Loucy (cell line): ENCODE measurements around the gene CD151.
A peak's percentile ranks its signal among the peaks of the same experiment; 100 is the strongest.

ENCODE experiments used
- H2AFZ ChIP-seq: fragments of 200-600 bp; sonication (generic); 2 replicates; pipeline ENCODE4 v1.6.0; 2016; ENCODE audit warnings: antibody characterized with exemption, mild to moderate bottlenecking, low read length, moderate library complexity
- H3F3A ChIP-seq: fragments of 200-600 bp; 2 replicates; pipeline ENCODE4 v1.6.0; 2016; ENCODE audit warnings: antibody characterized with exemption, low read depth, mild to moderate bottlenecking
- H3K27me3 ChIP-seq: fragments of 200-600 bp; sonication (generic); 2 replicates; pipeline ENCODE4 v1.6.1; 2014; ENCODE audit warnings: low read length, mild to moderate bottlenecking; ENCODE audit not compliant: insufficient read depth, poor library complexity, severe bottlenecking
- H3K36me3 ChIP-seq: fragments of 200-600 bp; sonication (generic); 2 replicates; pipeline ENCODE4 v1.6.1; 2016; ENCODE audit warnings: low read length; ENCODE audit not compliant: insufficient read depth
- H3K4me1 ChIP-seq: fragments of 200-600 bp; sonication (generic); 2 replicates; pipeline ENCODE4 v1.5.1; 2014; ENCODE audit warnings: low read length, mild to moderate bottlenecking; ENCODE audit not compliant: insufficient read depth, poor library complexity, severe bottlenecking
- H3K4me2 ChIP-seq: fragments of 200-600 bp; sonication (generic); 2 replicates; pipeline ENCODE4 v1.6.0; 2014; ENCODE audit warnings: antibody characterized with exemption, low read length, low read depth, mild to moderate bottlenecking; ENCODE audit not compliant: poor library complexity, severe bottlenecking
- H3K4me3 ChIP-seq: fragments of 200-600 bp; sonication (generic); 2 replicates; pipeline ENCODE4 v1.5.1; 2014; ENCODE audit warnings: low read length, mild to moderate bottlenecking, mixed read lengths; ENCODE audit not compliant: poor library complexity, severe bottlenecking
- H3K79me2 ChIP-seq: fragments of 200-600 bp; sonication (generic); 2 replicates; pipeline ENCODE4 v1.6.1; 2014; ENCODE audit warnings: low read length; ENCODE audit not compliant: insufficient read depth
- H3K9ac ChIP-seq: fragments of 200-600 bp; sonication (generic); 2 replicates; pipeline ENCODE4 v1.6.0; 2014; ENCODE audit warnings: mild to moderate bottlenecking, low read depth, low read length, moderate library complexity; ENCODE audit not compliant: poor library complexity, severe bottlenecking
- H3K9me2 ChIP-seq: fragments of 200-600 bp; sonication (generic); replicated peaks from 2 replicates; pipeline ENCODE4 v1.6.1; 2016; ENCODE audit warnings: low read depth, low read length, mixed read lengths
- H3K9me3 ChIP-seq: fragments of 200-600 bp; sonication (generic); 2 replicates; pipeline ENCODE4 v1.6.1; 2014; ENCODE audit warnings: mild to moderate bottlenecking, antibody characterized with exemption, low read length, low read depth; ENCODE audit not compliant: insufficient read depth
- H4K20me1 ChIP-seq: fragments of 200-600 bp; sonication (generic); 2 replicates; pipeline ENCODE4 v1.6.0; 2014; ENCODE audit warnings: antibody characterized with exemption, low read length, mild to moderate bottlenecking; ENCODE audit not compliant: insufficient read depth, poor library complexity, severe bottlenecking
- CTCF ChIP-seq: fragments of 200-600 bp; sonication (generic); conservative IDR thresholded peaks from 2 replicates; pipeline ENCODE4 v1.5.1; 2014; ENCODE audit warnings: mild to moderate bottlenecking, antibody characterized with exemption, low read length
- EZH2phosphoT487 ChIP-seq: fragments of 200-600 bp; IDR thresholded peaks from 2 replicates; pipeline ENCODE4 v1.6.1; 2018; ENCODE audit warnings: antibody characterized with exemption, mild to moderate bottlenecking, moderate library complexity, borderline replicate concordance

CD151 gene

GRCh38 chr11:803770-804598 is 28.8 kb upstream of the CD151 start:
- Histone ChIP-seq H3K79me2 (peaks cover 38% of the 10 kb centered on the region), H3K9me3 (no peaks in the 10 kb centered on the region), H3K9me2 (no peaks in the 10 kb centered on the region), H4K20me1 (peaks cover 7% of the 10 kb centered on the region), H3F3A (no peaks in the 10 kb centered on the region; the same call in 1 of the 2 replicates), H3K36me3 (no peaks in the 10 kb centered on the region), H3K9ac (peak overlapping the region; percentile 99), H3K4me3 (peak overlapping the region; percentile 95), H3K4me2 (peak overlapping the region; percentile 100), H3K4me1 (peaks cover 26% of the 10 kb centered on the region), H3K27me3 (no peaks in the 10 kb centered on the region), H2AFZ (no peak overlapping the region)
- TF ChIP-seq EZH2phosphoT487 (no peak), CTCF (no peak)

- H3K4me1 ChIP-seq, result peaks cover 26% of the 10 kb centered on the region
- TF ChIP-seq EZH2phosphoT487, result no peak
- peak overlapping the region; percentile 99 for H3K9ac ChIP-seq
- H3K79me2 ChIP-seq, result peaks cover 40% of the 10 kb centered on the region
- H3K27me3 ChIP-seq, result no peaks in the 10 kb centered on the region
- H3K36me3 ChIP-seq, result no peaks in the 10 kb centered on the region
- H3K4me3 ChIP-seq, result peak overlapping the region; percentile 95
- no peaks in the 10 kb centered on the region for H3K9me2 ChIP-seq
- no peaks in the 10 kb centered on the region; the same call in 1 of the 2 replicates for H3F3A ChIP-seq
- peaks cover 7% of the 10 kb centered on the region for H4K20me1 ChIP-seq
- peak overlapping the region; percentile 100 for H3K4me2 ChIP-seq
- no peaks in the 10 kb centered on the region for H3K9me3 ChIP-seq
- peak overlapping the region; percentile 68 for H2AFZ ChIP-seq
Observed at GRCh38 chr11:804599-804964, 28.2 kb upstream of the CD151 start.

GRCh38 chr11:808427-809286 is 24.1 kb upstream of the CD151 start:
- no peaks in the 10 kb centered on the region for H3K9me3 ChIP-seq
- no peaks in the 10 kb centered on the region; the same call in 1 of the 2 replicates for H3F3A ChIP-seq
- peak overlapping the region; percentile 94 for H3K4me2 ChIP-seq
- H2AFZ ChIP-seq, result peak overlapping the region; percentile 86
- H3K36me3 ChIP-seq, result peaks cover 20% of the 10 kb centered on the region; the same call in 1 of the 2 replicates
- peaks cover 37% of the 10 kb centered on the region for H4K20me1 ChIP-seq
- H3K79me2 ChIP-seq, result peaks cover 66% of the 10 kb centered on the region
- H3K27me3 ChIP-seq, result peaks cover 5% of the 10 kb centered on the region
- no peak for TF ChIP-seq CTCF
- TF ChIP-seq EZH2phosphoT487, result no peak
- H3K4me1 ChIP-seq, result peaks cover 40% of the 10 kb centered on the region
- peak overlapping the region; percentile 93 for H3K9ac ChIP-seq
- no peaks in the 10 kb centered on the region for H3K9me2 ChIP-seq
- H3K4me3 ChIP-seq, result peak overlapping the region; percentile 89
